Testis (tissue), 3 donors: ENCODE results near the gene RAB40B. TPM values are rescaled to one million over a fixed set of nuclear protein-coding genes. Genes with fewer than 3 reads are reported as not detected.

Experiments
- DNase-seq: peaks from one replicate; pipeline ENCODE4 v3.0.0-alpha.2; 2019
- H3K27ac ChIP-seq, 2 donors: fragments of 200-600 bp; sonication (generic); one replicate each; pipeline ENCODE4 v1.5.1; 2019
- H3K27me3 ChIP-seq: fragments of 200-600 bp; sonication (generic); one replicate; pipeline ENCODE4 v1.5.1; 2019
- H3K36me3 ChIP-seq: fragments of 200-600 bp; sonication (generic); one replicate; pipeline ENCODE4 v1.5.1; 2017; ENCODE audit warnings: low read depth; ENCODE audit errors: missing control alignments
- H3K4me1 ChIP-seq: fragments of 200-600 bp; sonication (generic); one replicate; pipeline ENCODE4 v1.5.1; 2019
- H3K4me3 ChIP-seq, 2 donors: fragments of 200-600 bp; sonication (generic); one replicate each; pipeline ENCODE4 v1.5.1; 2017 to 2019
- H3K9me3 ChIP-seq: fragments of 200-600 bp; sonication (generic); one replicate; pipeline ENCODE4 v1.5.1; 2017
- CTCF ChIP-seq, 3 experiments: fragments of 450-650 bp in 2 of 3; fragments of 200-600 bp in 1 of 3; sonication (generic) in 1 of 3; IDR thresholded peaks; one replicate each; pipeline ENCODE4 v1.5.1; 2016 to 2019; ENCODE audit warnings: antibody characterized with exemption in 3 of 3, mild to moderate bottlenecking in 2 of 3, moderate library complexity in 1 of 3
- POLR2A ChIP-seq: fragments of 450-650 bp; IDR thresholded peaks from one replicate; pipeline ENCODE4 v1.6.1; 2017; ENCODE audit warnings: antibody characterized with exemption, mild to moderate bottlenecking, moderate library complexity
- WGBS, 2 donors: methylation state at CpG; one replicate each; pipeline ENCODE4 v1.1.5; 2018; 5-methylcytosine and 5-hydroxymethylcytosine counted together
- intact Hi-C: fragments of 100-400 bp; cut with DNase I; formaldehyde crosslinking; loops from one replicate; pipeline ENCODE4 v1.15.1; 2023; ENCODE audit warnings: low total_unique reads
- polyA plus RNA-seq: library from polyadenylated mRNA; stranded (reverse); fragments of 350-450 nt; fragmentation: Illumina TruSeq; extraction: RNeasy Lipid Tissue Mini Kit (QIAGEN cat#74804); gene quantifications from one replicate; pipeline ENCODE4 v1.2.3, GENCODE V29; 2014; ENCODE audit warnings: low read depth, low replicate concordance; ENCODE audit not compliant: insufficient read depth
- total RNA-seq, 2 donors: library from RNA; depleted of rRNA; stranded (reverse); fragments of >200 nt; gene quantifications; one replicate each; pipeline ENCODE4 v1.2.3, GENCODE V29; 2016

The RAB40B gene
- total and polyA plus RNA-seq, 3 donors from 2014 or later = 9.4 to 16.4 (median 13.5) TPM

GRCh38 chr17:82696259-82696658, 2.2 kb downstream of the RAB40B start:
- Histone ChIP-seq H3K27me3 (no peaks in the 10 kb centered on the region), H3K4me3 (no peak overlapping the region), H3K36me3 (no peaks in the 10 kb centered on the region), H3K27ac (no peak overlapping the region), H3K4me1 (peaks cover 4% of the 10 kb centered on the region), H3K9me3 (no peaks in the 10 kb centered on the region)
- TF ChIP-seq CTCF (IDR thresholded peaks at IDR 0.05) = no peak
- TF ChIP-seq POLR2A = no peak
- DNase-seq = no peak
- 71 to 78% methylated on average over 15 to 16 of the region's 17 CpGs for WGBS, 2 donors
- intact Hi-C loops = no loop called here

GRCh38 chr17:82694647-82695046, 3.9 kb downstream of the RAB40B start:
- no peak overlapping the region for H3K4me3 ChIP-seq
- H3K9me3 ChIP-seq = no peaks in the 10 kb centered on the region
- no peaks in the 10 kb centered on the region for H3K27me3 ChIP-seq
- no peak for DNase-seq
- 50 to 55% methylated on average over 2 of the region's 2 CpGs for WGBS, 2 donors
- TF ChIP-seq POLR2A = no peak
- TF ChIP-seq CTCF (IDR thresholded peaks at IDR 0.05) = no peak
- no peaks in the 10 kb centered on the region for H3K36me3 ChIP-seq
- intact Hi-C loops = no loop called here
- no peak overlapping the region for H3K27ac ChIP-seq
- peaks cover 4% of the 10 kb centered on the region for H3K4me1 ChIP-seq

GRCh38 chr17:82693168-82693867, 5.2 kb downstream of the RAB40B start:
- Histone ChIP-seq H3K4me3 (no peak overlapping the region), H3K27ac (no peak overlapping the region), H3K36me3 (no peaks in the 10 kb centered on the region), H3K27me3 (no peaks in the 10 kb centered on the region), H3K9me3 (no peaks in the 10 kb centered on the region), H3K4me1 (peaks cover 4% of the 10 kb centered on the region)
- intact Hi-C loops = no loop called here
- no peak for DNase-seq
- TF ChIP-seq POLR2A (no peak), CTCF (IDR thresholded peaks at IDR 0.05) (no peak)
- WGBS, 2 donors = 90 to 94% methylated on average over 19 to 22 of the region's 22 CpGs

GRCh38 chr17:82692268-82692667, 6.2 kb downstream of the RAB40B start:
- 90 to 92% methylated on average over 6 to 16 of the region's 16 CpGs for WGBS, 2 donors
- TF ChIP-seq CTCF (IDR thresholded peaks at IDR 0.05) (no peak), POLR2A (no peak)
- DNase-seq = no peak
- intact Hi-C loops = no loop called here
- peaks cover 4% of the 10 kb centered on the region for H3K4me1 ChIP-seq
- no peaks in the 10 kb centered on the region for H3K36me3 ChIP-seq
- no peak overlapping the region for H3K27ac ChIP-seq
- no peaks in the 10 kb centered on the region for H3K9me3 ChIP-seq
- H3K27me3 ChIP-seq = no peaks in the 10 kb centered on the region
- no peak overlapping the region for H3K4me3 ChIP-seq

- TF ChIP-seq CTCF (IDR thresholded peaks at IDR 0.05) (no peak), POLR2A (no peak)
- intact Hi-C loops = no loop called here
- 87 to 92% methylated on average over 13 to 14 of the region's 17 CpGs for WGBS, 2 donors
Measured at GRCh38 chr17:82691714-82692113, 6.8 kb downstream of the RAB40B start.

More at GRCh38 chr17:82691714-82692113, 6.8 kb downstream of the RAB40B start:
- Histone ChIP-seq H3K4me3 (no peak overlapping the region), H3K27ac (no peak overlapping the region), H3K4me1 (no peaks in the 10 kb centered on the region), H3K9me3 (no peaks in the 10 kb centered on the region), H3K27me3 (no peaks in the 10 kb centered on the region), H3K36me3 (no peaks in the 10 kb centered on the region)
- no peak for DNase-seq
